ENCODE results near the gene ANKRD11. TPM values are rescaled to one million over a fixed set of nuclear protein-coding genes. Genes with fewer than 3 reads are reported as not detected.

ANKRD11 gene
- total RNA-seq, 1 donor from 2014 or later = 178 TPM

- Mint-ChIP-seq H3K27ac (peak overlapping the region; percentile 14), H3K9me3 (ENCODE audit: low read depth) (no peaks in the 10 kb centered on the region), H3K4me3 (ENCODE audit: low read depth) (no peak overlapping the region), H3K4me1 (ENCODE audit: low read depth) (peaks cover 28% of the 10 kb centered on the region), H3K36me3 (ENCODE audit: insufficient read depth) (peaks cover 2% of the 10 kb centered on the region), H3K27me3 (no peaks in the 10 kb centered on the region)
- DNase-seq (ENCODE audit: low spot score, unreplicated experiment) = no peak
- no peak for TF ChIP-seq CTCF (IDR thresholded peaks at IDR 0.05; ENCODE audit: unreplicated experiment)
These were observed 39.8 kb downstream of the ANKRD11 start for GRCh38 chr16:89450537-89450936.

DNA sequence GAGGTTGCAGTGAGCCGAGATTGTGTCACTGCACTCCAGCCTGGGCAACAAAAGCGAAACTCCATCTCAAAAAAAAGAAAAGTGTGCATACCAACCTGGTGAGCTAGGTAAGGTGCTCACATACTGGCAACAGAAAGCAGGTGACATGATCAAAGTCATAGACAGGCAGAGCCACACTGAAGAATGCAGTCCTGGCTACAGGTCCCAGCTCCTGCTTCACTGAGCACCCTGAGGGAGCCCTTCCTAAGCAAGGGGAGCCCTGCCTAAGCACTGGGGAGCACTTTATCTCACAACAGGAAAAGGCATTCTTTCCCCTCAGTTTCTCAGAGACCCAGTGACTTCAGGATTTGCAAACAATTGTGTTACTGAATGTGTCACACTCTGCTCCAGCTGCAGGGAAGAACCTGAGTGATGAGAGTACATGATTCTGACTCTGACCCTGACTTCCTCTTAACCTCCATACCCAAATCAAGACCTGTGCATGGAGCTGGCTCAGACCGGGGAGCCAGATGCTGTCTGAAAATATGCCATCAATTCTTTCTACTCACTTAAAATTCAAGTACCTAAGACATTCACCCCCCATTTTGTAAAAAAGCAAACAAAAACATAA lies 40.5 kb downstream of the ANKRD11 start:
- Mint-ChIP-seq H3K27me3 (no peaks in the 10 kb centered on the region), H3K36me3 (ENCODE audit: insufficient read depth) (no peaks in the 10 kb centered on the region), H3K4me3 (ENCODE audit: low read depth) (no peak overlapping the region), H3K27ac (no peak overlapping the region), H3K9me3 (ENCODE audit: low read depth) (no peaks in the 10 kb centered on the region), H3K4me1 (ENCODE audit: low read depth) (peaks cover 35% of the 10 kb centered on the region)
- no peak for DNase-seq (ENCODE audit: low spot score, unreplicated experiment)
- no peak for TF ChIP-seq CTCF (IDR thresholded peaks at IDR 0.05; ENCODE audit: unreplicated experiment)

- H3K27me3 Mint-ChIP-seq = no peaks in the 10 kb centered on the region
- no peaks in the 10 kb centered on the region for H3K36me3 Mint-ChIP-seq (ENCODE audit: insufficient read depth)
- no peak overlapping the region for H3K27ac Mint-ChIP-seq
- peaks cover 43% of the 10 kb centered on the region for H3K4me1 Mint-ChIP-seq (ENCODE audit: low read depth)
- no peak for DNase-seq (ENCODE audit: low spot score, unreplicated experiment)
- no peaks in the 10 kb centered on the region for H3K9me3 Mint-ChIP-seq (ENCODE audit: low read depth)
- no peak overlapping the region for H3K4me3 Mint-ChIP-seq (ENCODE audit: low read depth)
- no peak for TF ChIP-seq CTCF (IDR thresholded peaks at IDR 0.05; ENCODE audit: unreplicated experiment)
These were observed 41.7 kb downstream of the ANKRD11 start for GRCh38 chr16:89448656-89449055.

DNA sequence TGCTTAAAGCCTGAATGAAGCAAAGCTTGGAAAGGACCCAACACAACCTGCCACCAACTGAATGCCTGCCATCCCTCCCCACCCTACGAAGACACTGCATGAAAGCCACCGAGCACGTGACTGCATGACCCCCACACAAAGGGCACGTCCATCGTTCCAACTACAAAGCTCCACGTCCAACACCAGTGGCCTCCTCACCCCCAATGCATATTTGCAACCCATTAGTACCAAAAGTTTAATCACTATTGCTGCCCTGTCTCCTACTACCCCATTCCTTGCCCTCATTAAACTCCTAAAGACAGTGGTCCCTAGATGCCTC lies 43.4 kb downstream of the ANKRD11 start:
- H3K36me3 Mint-ChIP-seq (ENCODE audit: insufficient read depth) = peaks cover 2% of the 10 kb centered on the region
- no peak for TF ChIP-seq CTCF (IDR thresholded peaks at IDR 0.05; ENCODE audit: unreplicated experiment)
- no peak for DNase-seq (ENCODE audit: low spot score, unreplicated experiment)
- peaks cover 56% of the 10 kb centered on the region for H3K4me1 Mint-ChIP-seq (ENCODE audit: low read depth)
- no peaks in the 10 kb centered on the region for H3K9me3 Mint-ChIP-seq (ENCODE audit: low read depth)
- no peak overlapping the region for H3K4me3 Mint-ChIP-seq (ENCODE audit: low read depth)
- H3K27me3 Mint-ChIP-seq = no peaks in the 10 kb centered on the region
- H3K27ac Mint-ChIP-seq = peak overlapping the region; percentile 76

GRCh38 chr16:89446136-89446974 lies 44.0 kb downstream of the ANKRD11 start:
- Mint-ChIP-seq H3K4me1 (ENCODE audit: low read depth) (peaks cover 58% of the 10 kb centered on the region), H3K36me3 (ENCODE audit: insufficient read depth) (peaks cover 2% of the 10 kb centered on the region), H3K27me3 (no peaks in the 10 kb centered on the region), H3K9me3 (ENCODE audit: low read depth) (no peaks in the 10 kb centered on the region), H3K27ac (peak overlapping the region; percentile 67), H3K4me3 (ENCODE audit: low read depth) (no peak overlapping the region)
- DNase-seq (ENCODE audit: low spot score, unreplicated experiment) = no peak
- no peak for TF ChIP-seq CTCF (IDR thresholded peaks at IDR 0.05; ENCODE audit: unreplicated experiment)

Measured in progenitor cell of endocrine pancreas (in vitro differentiated cells).